ENCODE measurements around the gene MIPOL1. TPM values are rescaled to one million over a fixed set of nuclear protein-coding genes. Genes with fewer than 3 reads are reported as not detected.

Gene MIPOL1
- total and polyA plus RNA-seq, 2 of the 4 experiments (the other 2 are of a cell fraction): 2.7 to 5.9 TPM

GRCh38 chr14:37215345-37215744 lies 17.6 kb downstream of the MIPOL1 start:
- H2BK120ac ChIP-seq (ENCODE audit: low read depth, low read length): no peak overlapping the region
- no peak overlapping the region for H2AFZ ChIP-seq (replicated peaks; ENCODE audit: low read length, poor library complexity)
- no peak overlapping the region for H3K23ac ChIP-seq (ENCODE audit: low read depth, low read length)
- H3K14ac ChIP-seq (replicated peaks; ENCODE audit: low read depth, low read length): no peak overlapping the region
- H3K4ac ChIP-seq (ENCODE audit: low read depth, low read length): no peak overlapping the region
- H2BK15ac ChIP-seq (ENCODE audit: low read depth, low read length): no peak overlapping the region
- no peak overlapping the region for H2AK9ac ChIP-seq (replicated peaks; ENCODE audit: low read depth, low read length, poor library complexity)
- no peak overlapping the region for H4K5ac ChIP-seq (ENCODE audit: low read depth, low read length)
- no peak overlapping the region for H3K18ac ChIP-seq (ENCODE audit: low read depth, low read length)
- H3K9me1 ChIP-seq (ENCODE audit: insufficient read depth, low read length): 0 out of 2 replicates have a peak, but pooled peaks cover 5% of the 10 kb centered on the region
- H3K4me1 ChIP-seq (ENCODE audit: control insufficient read depth, insufficient read depth, low read length): no peaks in the 10 kb centered on the region
- in situ Hi-C loops (cut with MboI; ENCODE audit: low sequenced_read_pairs): no loop called here
- no CpG with 5 or more reads among the region's 3 CpGs for WGBS, 2 experiments (ENCODE audit: extremely low coverage in 2 of 2, insufficient read length in 1 of 2)
- no peak overlapping the region for H4K8ac ChIP-seq (ENCODE audit: low read depth in 2 of 2, low read length in 2 of 2)
- no peaks in the 10 kb centered on the region for H3K36me3 ChIP-seq (ENCODE audit: control insufficient read depth, insufficient read depth, low read length)
- H3K27me3 ChIP-seq (ENCODE audit: control insufficient read depth, insufficient read depth, low read length): no peaks in the 10 kb centered on the region
- no peak overlapping the region for H3K9ac ChIP-seq (ENCODE audit: low read depth, low read length)
- ChIA-PET POLR2A (ENCODE audit: unreplicated experiment) (no interaction called here), CTCF (interaction anchor here (1.2 kb wide), 1 partner anchor 273 kb away, joined by 3 read pairs; no protein-coding TSS in a partner anchor)
- dilution Hi-C loops (cut with HindIII; ENCODE audit: low sequenced_read_pairs, unreplicated experiment): no loop called here
- no peak overlapping the region for H3K56ac ChIP-seq (ENCODE audit: extremely low read depth, insufficient read depth, low read length)
- H2BK5ac ChIP-seq (ENCODE audit: low read depth, low read length, poor library complexity, severe bottlenecking): no peak overlapping the region
- peaks cover 4 to 16% of the 10 kb centered on the region in 2 experiments; a peak in 3 of 4 replicates for H3K79me1 ChIP-seq (ENCODE audit: low read depth in 1 of 2, low read length in 2 of 2)
- no peaks in the 10 kb centered on the region for H3K9me3 ChIP-seq (ENCODE audit: control insufficient read depth, insufficient read depth, low read length)
- H4K91ac ChIP-seq (ENCODE audit: insufficient read depth, low read depth, low read length): no peak overlapping the region
- DNase-seq: no peak
- no peak overlapping the region for H3K4me2 ChIP-seq (ENCODE audit: low read depth, low read length)
- H2BK20ac ChIP-seq (ENCODE audit: low read depth, low read length): no peak overlapping the region
- ATAC-seq (ENCODE audit: low read depth): no peak
- H4K20me1 ChIP-seq (ENCODE audit: insufficient read depth, low read length): no peaks in the 10 kb centered on the region; the same call in 1 of the 2 replicates
- H3K4me3 ChIP-seq (ENCODE audit: insufficient read depth, low read depth, low read length): no peak overlapping the region
- intact Hi-C loops (cut with micrococcal nuclease): no loop called here
- H3K27ac ChIP-seq (ENCODE audit: insufficient read depth, low read length): no peak overlapping the region
- TF ChIP-seq POLR2A (IDR thresholded peaks at IDR 0.05; ENCODE audit: low read depth, low read length): no peak
- no peak for TF ChIP-seq MAZ (IDR thresholded peaks at IDR 0.05; ENCODE audit: borderline replicate concordance, low read depth, low read length)
- no peak for TF ChIP-seq CHD1 (IDR thresholded peaks at IDR 0.05; ENCODE audit: low read depth, low read length)
- TF ChIP-seq RCOR1 (IDR thresholded peaks at IDR 0.05; ENCODE audit: insufficient replicate concordance, low read length): no peak
- TF ChIP-seq ELK1 (IDR thresholded peaks at IDR 0.05; ENCODE audit: borderline replicate concordance, low read depth, low read length): no peak
- H2AK5ac ChIP-seq (ENCODE audit: low read depth, low read length): no peak overlapping the region
- BruUV-seq (replicated peaks): no TSS peak
